NCI-H146 treated with DMSO at 0.1 percent for 48 hours (cell line): Measurements from ENCODE around the gene ENOX1.

Experiments
- DNase-seq: peaks from one replicate; lab custom pipeline; 2025; ENCODE audit not compliant: unreplicated experiment; lab: John Stamatoyannopoulos, UW

Gene ENOX1

DNA sequence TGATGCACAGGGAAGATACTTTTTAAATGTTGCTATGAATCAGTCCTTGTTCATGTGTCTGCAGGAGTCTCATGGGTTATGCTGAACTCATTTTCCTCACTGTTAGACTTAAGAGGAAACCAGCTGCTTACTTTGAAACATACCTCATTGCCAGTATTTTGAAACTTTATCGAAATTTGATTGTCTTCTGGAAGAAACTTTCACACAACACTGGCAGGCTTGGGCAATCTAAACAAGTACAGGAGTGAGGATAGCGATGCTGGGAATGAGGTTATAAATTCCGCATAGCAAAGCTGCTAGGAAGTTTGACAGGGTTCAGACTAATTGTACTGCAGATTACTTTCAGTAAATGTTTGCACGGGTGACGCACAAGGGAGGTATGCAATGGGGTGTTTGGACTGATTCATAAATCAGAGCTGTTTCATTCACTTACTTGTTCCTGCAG lies 517.7 kb downstream of the ENOX1 start:
- DNase-seq = no peak

- no peak for DNase-seq
Measured at GRCh38 chr13:43268632-43269031, 518.1 kb downstream of the ENOX1 start.

DNA sequence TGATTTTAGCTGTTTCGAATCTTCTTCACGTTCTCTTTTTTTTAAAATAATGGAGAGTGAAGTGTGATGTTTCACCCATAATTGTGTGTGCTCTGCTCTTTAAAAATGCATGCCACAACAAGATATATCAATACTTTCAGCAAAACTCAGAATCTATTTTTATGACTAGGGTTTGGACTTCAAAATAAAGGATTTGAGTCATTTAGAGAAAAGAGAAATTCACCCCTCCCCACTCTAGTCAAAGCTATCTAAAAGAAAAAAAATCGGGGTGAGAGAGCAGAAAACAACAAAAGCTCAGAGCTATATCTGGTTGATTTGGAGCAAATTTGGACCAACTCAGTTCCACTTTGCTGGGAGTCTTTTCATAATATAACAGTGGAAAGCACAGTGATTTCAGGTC lies 518.9 kb downstream of the ENOX1 start:
- no peak for DNase-seq

- no peak for DNase-seq
Measured at GRCh38 chr13:43266936-43267615, 519.7 kb downstream of the ENOX1 start.

DNA sequence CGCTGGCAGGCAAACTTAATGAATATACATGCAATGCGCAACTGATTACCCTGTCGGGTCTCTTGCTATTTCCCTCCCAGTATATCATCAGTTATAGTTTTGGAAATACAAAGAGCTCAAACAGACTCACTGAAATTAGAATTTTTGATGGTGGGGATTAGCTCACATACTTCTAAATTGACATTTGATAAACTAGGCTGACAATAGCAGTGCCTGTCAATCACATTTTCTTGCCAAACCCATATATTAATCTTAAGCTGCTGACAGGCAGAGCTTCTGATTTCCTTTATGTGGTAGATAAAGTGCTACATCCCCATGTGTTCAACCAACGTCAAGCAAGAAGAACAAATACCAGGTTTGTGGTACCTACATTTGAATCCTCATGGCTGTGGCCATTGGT lies 521.7 kb downstream of the ENOX1 start:
- no peak for DNase-seq

- no peak for DNase-seq
Measured at GRCh38 chr13:43264458-43264857, 522.3 kb downstream of the ENOX1 start.

- DNase-seq = no peak
Measured at GRCh38 chr13:43263047-43263446, 523.7 kb downstream of the ENOX1 start.

- DNase-seq = no peak
Measured at GRCh38 chr13:43260999-43261398, 525.8 kb downstream of the ENOX1 start.

DNA sequence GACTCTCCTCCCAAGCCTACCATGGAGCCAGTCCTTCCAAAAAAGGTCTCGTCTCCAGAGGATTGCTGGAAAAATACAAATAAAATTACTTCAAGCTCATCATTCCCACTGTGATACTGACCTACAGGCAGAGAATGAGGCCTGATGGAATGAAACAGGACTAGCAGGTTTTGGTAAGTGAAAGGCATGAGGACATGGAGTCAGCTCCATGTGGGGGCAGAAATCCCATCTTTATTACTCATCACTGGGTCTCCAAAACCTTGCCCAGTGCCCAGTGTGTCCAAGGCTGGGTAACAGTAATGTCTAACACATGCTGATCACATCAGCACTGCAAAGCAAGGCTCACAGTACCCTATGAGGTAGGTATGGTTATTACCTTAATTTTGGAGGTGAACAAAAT lies 528.0 kb downstream of the ENOX1 start:
- no peak for DNase-seq

GRCh38 chr13:43257765-43258164 lies 529.0 kb downstream of the ENOX1 start:
- DNase-seq = no peak

DNA sequence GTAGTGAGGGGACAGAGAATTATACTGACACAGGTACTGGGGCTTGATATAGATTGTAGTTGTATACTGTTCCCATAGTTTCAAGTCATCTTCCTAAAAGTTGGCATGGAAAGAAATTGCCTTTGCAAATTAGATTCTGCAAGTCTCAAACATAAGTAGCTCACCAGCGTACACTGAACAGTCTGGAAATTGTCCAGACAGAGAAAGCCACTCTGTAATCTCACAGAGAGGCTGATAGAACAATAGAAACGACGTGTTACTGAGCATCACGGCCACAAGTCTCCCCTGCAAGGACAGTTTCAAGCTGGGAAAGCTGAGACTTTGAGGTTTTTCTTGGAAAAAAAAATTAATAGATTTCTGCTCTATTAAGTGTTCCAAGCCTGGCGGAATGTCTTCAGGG lies 534.8 kb downstream of the ENOX1 start:
- DNase-seq = no peak

- DNase-seq = no peak
Measured at GRCh38 chr13:43246382-43246781, 540.4 kb downstream of the ENOX1 start.

DNA sequence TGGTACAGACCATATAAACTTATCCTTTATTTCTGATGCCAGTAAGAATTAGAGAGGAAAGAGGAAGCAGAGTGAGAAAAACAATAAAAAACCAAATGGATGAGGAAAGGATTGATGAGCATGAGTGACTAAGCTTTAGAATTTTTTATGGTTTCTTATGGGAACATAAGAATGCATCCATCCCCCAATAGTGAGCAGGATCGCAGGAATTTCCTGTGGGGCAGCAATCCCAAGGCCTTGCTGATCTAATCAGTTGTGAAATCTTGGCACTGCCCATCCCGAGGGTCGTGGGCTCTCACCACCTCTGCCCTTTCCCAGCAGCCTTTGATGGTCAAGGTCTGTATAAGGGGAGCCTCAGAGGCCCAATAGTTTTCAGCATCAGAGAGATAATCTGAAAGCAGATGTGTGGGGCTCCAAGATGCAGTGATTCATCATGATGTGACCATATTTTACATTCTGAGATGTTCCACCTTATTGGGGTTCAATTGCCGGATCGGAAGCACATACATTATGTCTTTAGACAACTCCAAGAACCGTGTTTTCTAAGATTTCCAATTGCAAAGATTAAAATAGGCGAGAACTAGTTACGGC lies 541.3 kb downstream of the ENOX1 start:
- DNase-seq = no peak

DNA sequence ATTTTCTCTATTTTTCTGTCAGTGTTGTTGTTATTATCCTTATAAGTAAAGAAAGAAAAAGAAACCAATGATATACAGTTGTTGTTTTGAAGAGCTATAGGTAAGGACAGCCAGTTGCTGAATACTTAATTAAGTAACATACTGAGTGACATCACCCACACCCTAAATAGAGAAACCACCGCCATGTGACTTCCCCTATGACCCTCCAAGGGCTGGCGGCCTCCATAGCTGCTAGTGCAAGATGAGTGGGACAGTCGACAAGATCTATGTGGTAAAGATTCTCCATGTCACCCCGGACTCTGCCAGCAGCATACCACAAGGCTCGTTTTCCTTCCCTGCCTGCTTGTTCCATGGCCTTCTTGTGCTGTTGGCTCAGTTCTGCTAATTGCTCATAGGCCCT lies 542.3 kb downstream of the ENOX1 start:
- DNase-seq = no peak

DNA sequence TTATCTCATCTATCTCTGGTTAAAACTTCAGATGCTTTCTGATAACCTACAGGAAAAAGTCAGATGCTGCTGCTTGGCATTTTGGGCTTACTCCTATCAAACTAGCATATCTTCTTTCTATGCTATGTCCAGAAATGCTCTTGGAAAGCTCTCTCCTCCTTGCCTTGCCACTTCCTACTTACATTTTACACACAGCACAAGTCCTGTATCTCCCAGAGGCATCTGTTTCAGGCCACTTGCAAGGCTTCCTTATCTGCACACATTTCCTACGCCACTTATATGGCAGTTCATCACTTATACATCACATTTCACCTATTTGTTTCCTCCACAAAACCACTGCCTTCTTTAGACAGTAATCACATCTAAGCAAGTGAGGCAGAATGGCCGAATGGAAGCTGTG lies 543.1 kb downstream of the ENOX1 start:
- no peak for DNase-seq

DNA sequence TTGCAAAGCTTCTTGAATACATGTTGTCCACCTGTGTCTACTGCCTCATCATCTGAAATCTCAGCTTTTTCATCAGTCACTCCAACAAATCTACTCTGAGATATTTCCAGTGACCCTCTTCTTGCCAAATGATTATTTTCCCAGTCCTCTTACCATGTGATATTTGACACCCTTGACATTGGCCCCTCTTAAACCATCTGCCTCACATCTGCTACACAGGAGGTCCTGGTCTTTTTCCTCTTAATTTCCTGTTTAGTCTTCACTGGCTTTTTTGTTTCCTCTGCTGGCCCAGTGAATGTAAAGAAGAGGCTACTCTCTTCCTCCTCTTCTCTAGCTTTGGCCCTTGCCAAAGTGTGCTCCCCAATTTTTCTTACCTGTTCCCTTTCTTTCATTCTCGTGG lies 544.7 kb downstream of the ENOX1 start:
- DNase-seq = peak; percentile 9

DNA sequence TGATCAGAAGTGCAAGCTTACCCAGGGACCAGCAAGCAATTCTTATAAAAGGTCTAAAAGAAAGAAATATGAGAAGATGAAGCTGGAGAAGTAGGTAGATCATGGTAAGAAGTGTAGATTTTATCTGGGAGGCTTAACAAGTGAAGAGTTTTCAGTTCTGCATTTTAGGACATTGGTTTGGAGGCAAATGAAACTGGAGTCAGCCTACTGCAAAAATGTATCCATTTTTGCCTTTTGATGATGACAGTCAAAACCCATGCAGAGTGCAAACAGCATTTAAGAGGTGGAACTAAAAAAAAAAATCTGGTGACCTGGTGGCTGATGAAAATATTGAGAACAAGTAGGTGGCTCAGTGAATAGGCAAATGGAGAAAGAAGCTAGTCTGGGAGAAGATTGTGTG lies 546.5 kb downstream of the ENOX1 start:
- no peak for DNase-seq

GRCh38 chr13:43239275-43239840 lies 547.4 kb downstream of the ENOX1 start:
- no peak for DNase-seq

- no peak for DNase-seq
Measured at GRCh38 chr13:43238341-43239083, 548.3 kb downstream of the ENOX1 start.

GRCh38 chr13:43237616-43238015 lies 549.2 kb downstream of the ENOX1 start:
- no peak for DNase-seq

GRCh38 chr13:43235028-43235427 lies 551.7 kb downstream of the ENOX1 start:
- DNase-seq = no peak

- no peak for DNase-seq
Measured at GRCh38 chr13:43232873-43233265, 553.9 kb downstream of the ENOX1 start.
